A549 (cell line): ENCODE data around the gene WDR35. TPM values are rescaled to one million over a fixed set of nuclear protein-coding genes. Genes with fewer than 3 reads are reported as not detected.

Experiments used
- ATAC-seq, 2 experiments: fragments of 200-7000 bp in 1 of 2; fragments of >200 bp in 1 of 2; cut with Nextera tagmentation in 1 of 2; cut with Tn5 transposase in 1 of 2; 3 replicates each; pipeline versions ENCODE4 v1.8.0 to v1.9.1; 2018 to 2020; ENCODE audit warnings: mild to moderate bottlenecking in 1 of 2, moderate library complexity in 1 of 2
- CTCF ChIA-PET: fragments of 300-600 bp; sonication (Branson Sonifier 250); formaldehyde crosslinking; extraction: SDS; loops from one replicate; lab custom pipeline; 2021; ENCODE audit warnings: antibody characterized with exemption, inconsistent platforms; lab: Yijun Ruan, JAX
- POLR2A ChIA-PET: fragments of 350-600 bp; formaldehyde crosslinking; extraction: SDS; loops from one replicate; lab custom pipeline; 2021; ENCODE audit warnings: antibody characterized with exemption, inconsistent platforms; lab: Yijun Ruan, JAX
- DNase-seq, 2 experiments: peaks; one replicate each; pipeline versions ENCODE4 v3.0.0 to v3.0.0-alpha.2; 2011 to 2016; ENCODE audit warnings: low read depth in 1 of 2, low spot score in 1 of 2
- FAIRE-seq: peaks from 2 replicates; lab custom pipeline; 2011; peaks lifted over from hg19 to GRCh38; lab: Jason Lieb, UNC
- H3K27ac ChIP-seq, 2 experiments: fragments of >200 bp; sonication (Bioruptor Twin); formaldehyde crosslinking; 3 replicates each; pipeline ENCODE4 v1.5.1; 2016 to 2017
- H3K4me1 ChIP-seq: fragments of >200 bp; sonication (Bioruptor Twin); formaldehyde crosslinking; 3 replicates; pipeline ENCODE4 v1.6.1; 2016
- H3K4me2 ChIP-seq: fragments of >200 bp; sonication (Bioruptor Twin); formaldehyde crosslinking; 3 replicates; pipeline ENCODE4 v1.6.1; 2016
- H3K4me3 ChIP-seq: fragments of >200 bp; sonication (Bioruptor Twin); formaldehyde crosslinking; 3 replicates; pipeline ENCODE4 v1.5.1; 2016
- H3K9me3 ChIP-seq: fragments of >200 bp; sonication (Bioruptor Twin); formaldehyde crosslinking; 3 replicates; pipeline ENCODE4 v1.6.1; 2016
- BHLHE40 ChIP-seq: IDR thresholded peaks from 2 replicates; pipeline ENCODE4 v1.6.1; 2012; ENCODE audit warnings: low read depth, low read length, inconsistent platforms
- CBX2 ChIP-seq: fragments of 200-600 bp; sonication (generic); IDR thresholded peaks from 2 replicates; pipeline ENCODE4 v1.6.1; 2016; ENCODE audit warnings: low read depth, mild to moderate bottlenecking, borderline replicate concordance
- EP300 ChIP-seq, 2 experiments: fragments of >200 bp; sonication (Bioruptor Twin); formaldehyde crosslinking; IDR thresholded peaks; 2 replicates in 1 of 2; 3 replicates in 1 of 2; pipeline ENCODE4 v1.6.1; 2016 to 2017
- FOSB ChIP-seq: fragments of 250-450 bp; sonication (Bioruptor Pico); IDR thresholded peaks from 2 replicates; pipeline ENCODE4 v1.5.0; 2020; ENCODE audit warnings: mild to moderate bottlenecking, moderate library complexity
- GATA3 ChIP-seq: IDR thresholded peaks from 2 replicates; pipeline ENCODE4 v1.6.1; 2012; ENCODE audit warnings: borderline replicate concordance
- HOXA7 ChIP-seq: fragments of 250-450 bp; sonication (Bioruptor Pico); IDR thresholded peaks from 2 replicates; pipeline ENCODE4 v1.5.0; 2020; ENCODE audit warnings: mild to moderate bottlenecking, moderate library complexity
- HOXB13 ChIP-seq: fragments of 250-450 bp; sonication (Bioruptor Pico); IDR thresholded peaks from 2 replicates; pipeline ENCODE4 v1.5.0; 2020; ENCODE audit warnings: low read depth, mild to moderate bottlenecking, moderate library complexity
- HOXB5 ChIP-seq: fragments of 250-450 bp; sonication (Bioruptor Pico); IDR thresholded peaks from 2 replicates; pipeline ENCODE4 v1.5.0; 2020; ENCODE audit warnings: mild to moderate bottlenecking, moderate library complexity
- JUNB ChIP-seq: fragments of >200 bp; sonication (Bioruptor Twin); formaldehyde crosslinking; IDR thresholded peaks from 2 replicates; pipeline ENCODE4 v1.6.1; 2016
- KDM1A ChIP-seq: fragments of 200-600 bp; sonication (generic); IDR thresholded peaks from 2 replicates; pipeline ENCODE4 v1.6.1; 2016; ENCODE audit warnings: low read depth, mild to moderate bottlenecking
- KDM5A ChIP-seq: fragments of 200-600 bp; sonication (generic); IDR thresholded peaks from 2 replicates; pipeline ENCODE4 v1.6.1; 2016; ENCODE audit warnings: antibody characterized with exemption, mild to moderate bottlenecking
- MYC ChIP-seq: IDR thresholded peaks from 2 replicates; pipeline ENCODE4 v1.6.1; 2012; ENCODE audit warnings: mild to moderate bottlenecking, inconsistent platforms, low read length, improper control_type of control experiment, borderline replicate concordance
- NFE2L2 ChIP-seq: fragments of 150-350 bp; conservative IDR thresholded peaks from 2 replicates; pipeline ENCODE4 v1.6.1; 2014; ENCODE audit warnings: low read length
- RFX5 ChIP-seq: fragments of 450-650 bp; IDR thresholded peaks from 2 replicates; pipeline ENCODE4 v1.7.1; 2014; ENCODE audit warnings: antibody characterized with exemption, mild to moderate bottlenecking, moderate library complexity
- RNF2 ChIP-seq: fragments of 200-600 bp; sonication (generic); IDR thresholded peaks from 2 replicates; pipeline ENCODE4 v1.6.1; 2016; ENCODE audit warnings: low read depth, mild to moderate bottlenecking, antibody characterized with exemption, moderate library complexity, borderline replicate concordance
- TFCP2L1 ChIP-seq: fragments of 250-450 bp; sonication (Bioruptor Pico); IDR thresholded peaks from 2 replicates; pipeline ENCODE4 v1.5.0; 2021; ENCODE audit warnings: mild to moderate bottlenecking
- ZC3H11A ChIP-seq: fragments of 450-650 bp; IDR thresholded peaks from 2 replicates; pipeline ENCODE4 v1.6.1; 2014; ENCODE audit warnings: antibody characterized with exemption, mild to moderate bottlenecking
- ZFP36 ChIP-seq: fragments of 450-650 bp; IDR thresholded peaks from 2 replicates; pipeline ENCODE4 v1.6.1; 2014; ENCODE audit warnings: borderline replicate concordance; ENCODE audit not compliant: partially characterized antibody
- ZSCAN20 ChIP-seq: fragments of 250-450 bp; sonication (Bioruptor Pico); IDR thresholded peaks from 2 replicates; pipeline ENCODE4 v1.8.0; 2022; ENCODE audit warnings: mild to moderate bottlenecking, moderate library complexity
- WGBS: methylation state at CpG from one replicate; pipeline ENCODE4 v1.1.6; 2017; ENCODE audit errors: missing lambda C conversion rate; 5-methylcytosine and 5-hydroxymethylcytosine counted together
- polyA plus RNA-seq, 4 experiments: library from polyadenylated mRNA; depleted of rRNA in 3 of 4; stranded (reverse); fragments of >200 nt; fragmentation: RNase III in 1 of 4; extraction: RNeasy Plus Mini Kit Qiagen cat#74134 plus additional on column Dnase treatment in 1 of 4; gene quantifications; 2 replicates in 3 of 4; 3 replicates in 1 of 4; pipeline ENCODE4 v1.2.3, GENCODE V29; 2011 to 2017
- TF ChIP-seq, protein P1 (sequence below): IDR thresholded peaks from 2 replicates; pipeline ENCODE4 v1.6.1; 2012
- TF ChIP-seq, protein P2 (sequence below): fragments of 250-450 bp; sonication (Bioruptor Pico); IDR thresholded peaks from 2 replicates; pipeline ENCODE4 v1.5.0; 2020; ENCODE audit warnings: low read depth, mild to moderate bottlenecking, moderate library complexity

The WDR35 gene
- polyA plus RNA-seq, 2 of the 4 experiments (the other 2 are of a cell fraction) = 12.1 to 28.5 TPM

DNA sequence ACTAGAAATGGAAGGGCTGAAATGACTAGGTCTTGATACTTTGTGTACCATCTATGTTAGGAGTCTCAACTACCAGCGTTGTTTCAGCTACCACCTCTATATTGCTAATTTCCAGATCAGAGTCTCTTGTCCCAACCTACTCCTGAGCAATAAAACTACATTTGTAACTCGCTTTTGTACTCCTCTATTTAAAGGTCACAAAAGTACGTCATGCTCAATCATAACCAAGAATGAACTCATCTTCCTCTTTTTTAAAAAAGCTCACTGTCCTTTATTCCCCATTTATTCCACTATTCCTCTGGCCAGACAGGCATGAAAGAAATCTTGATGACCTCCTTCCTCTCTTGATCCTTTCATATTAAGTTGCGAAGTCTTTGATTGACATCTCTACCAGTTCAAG is 33.8 kb upstream of the WDR35 start:
- Histone ChIP-seq H3K4me1 (peaks cover 13% of the 10 kb centered on the region), H3K4me3 (no peak overlapping the region), H3K27ac (no peak overlapping the region), H3K4me2 (no peak overlapping the region), H3K9me3 (peaks cover 20% of the 10 kb centered on the region)
- ATAC-seq (no peak), DNase-seq (no peak), FAIRE-seq (no peak)
- CTCF ChIA-PET = interaction anchor here (0.8 to 3.9 kb wide), 6 partner anchors 9 to 199 kb away, joined by 3 to 23 read pairs (median 4); partner anchors contain the start of gene LAPTM4A
- POLR2A ChIA-PET = interaction anchor here (1.8 kb wide), 1 partner anchor 28 kb away, joined by 5 read pairs; the partner anchor contains the start of gene LAPTM4A
- no peak for TF ChIP-seq HOXB13 (CRISPR knock-in tag)
- no peak for TF ChIP-seq GATA3
- no peak for TF ChIP-seq RNF2
- TF ChIP-seq BHLHE40 = no peak
- WGBS = 89% methylated on average over 4 of the region's 4 CpGs

DNA sequence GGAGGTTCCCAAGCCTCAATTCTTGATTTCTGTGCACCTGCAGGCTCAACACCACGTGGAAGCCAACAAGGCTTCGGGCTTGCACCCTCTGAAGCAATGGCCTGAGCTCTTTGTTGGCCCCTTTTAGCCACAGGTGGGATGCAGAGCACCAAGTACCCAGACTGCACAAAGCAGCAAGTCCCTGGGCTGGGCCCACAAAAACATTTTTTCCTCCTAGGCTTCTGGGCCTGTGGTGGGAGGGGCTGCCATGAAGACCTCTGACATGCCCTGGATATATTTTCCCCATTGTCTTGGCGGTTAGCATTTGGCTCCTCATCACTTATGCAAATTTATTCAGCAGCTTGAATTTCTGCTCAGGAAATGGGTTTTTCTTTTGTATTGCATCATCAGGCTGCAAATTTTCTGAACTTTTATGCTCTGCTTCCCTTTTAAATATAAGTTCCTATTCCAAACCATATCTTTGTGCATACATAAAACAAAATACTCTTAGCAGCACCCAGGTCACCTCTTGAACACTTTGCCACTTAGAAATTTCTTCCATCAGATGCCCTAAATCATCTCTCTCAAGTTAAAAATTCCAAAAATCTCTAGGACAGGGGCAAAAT is 31.6 kb upstream of the WDR35 start:
- TF ChIP-seq ZFP36 = peak; percentile 66
- no peak for TF ChIP-seq KDM5A
- Histone ChIP-seq H3K4me1 (no peaks in the 10 kb centered on the region), H3K4me3 (no peak overlapping the region), H3K27ac (no peak overlapping the region), H3K4me2 (no peak overlapping the region), H3K9me3 (peaks cover 17% of the 10 kb centered on the region)
- 26% methylated on average over 3 of the region's 3 CpGs for WGBS
- ChIA-PET CTCF (interaction anchor here (0.7 to 1.3 kb wide), 5 partner anchors 22 to 82 kb away, joined by 3 to 5 read pairs (median 3); no protein-coding TSS in a partner anchor), POLR2A (no interaction called here)
- DNase-seq (no peak), FAIRE-seq (no peak), ATAC-seq (no peak)

DNA sequence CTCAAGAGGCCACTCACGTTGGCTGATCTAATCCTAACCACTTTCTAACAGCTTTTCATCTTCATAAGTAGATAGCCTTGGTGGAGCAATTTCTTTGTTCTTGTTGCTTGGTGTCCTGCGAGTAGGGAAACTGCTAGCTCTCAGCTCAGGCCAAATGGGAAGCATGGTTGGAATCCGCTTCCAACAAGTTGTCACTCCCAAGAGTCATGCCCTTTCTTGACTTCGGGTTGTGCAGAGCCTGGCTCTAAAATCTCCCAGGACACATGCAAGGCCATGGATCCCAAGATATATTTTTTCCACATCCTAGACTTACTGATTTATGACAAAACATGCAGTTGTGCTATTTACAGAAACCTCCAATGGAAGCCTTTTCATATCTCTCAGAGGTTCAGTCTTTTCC is 29.8 kb upstream of the WDR35 start:
- no peak overlapping the region for H3K4me2 ChIP-seq
- WGBS = 86% methylated on average over 4 of the region's 4 CpGs
- no peak for TF ChIP-seq CBX2
- no peak for TF ChIP-seq ZC3H11A
- TF ChIP-seq MYC = no peak
- TF ChIP-seq BHLHE40 = no peak
- no peak for TF ChIP-seq JUNB
- TF ChIP-seq FOSB (CRISPR knock-in tag) = no peak
- no peak for TF ChIP-seq EP300 (IDR thresholded peaks at IDR 0.05)
- TF ChIP-seq TFCP2L1 (CRISPR knock-in tag) = no peak
- TF ChIP-seq ZSCAN20 (CRISPR knock-in tag) = no peak
- TF ChIP-seq KDM1A = no peak
- TF ChIP-seq, protein P1, sequence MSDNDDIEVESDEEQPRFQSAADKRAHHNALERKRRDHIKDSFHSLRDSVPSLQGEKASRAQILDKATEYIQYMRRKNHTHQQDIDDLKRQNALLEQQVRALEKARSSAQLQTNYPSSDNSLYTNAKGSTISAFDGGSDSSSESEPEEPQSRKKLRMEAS = no peak
- TF ChIP-seq HOXA7 = no peak
- no peak for TF ChIP-seq HOXB5 (CRISPR knock-in tag)
- TF ChIP-seq, protein P2, sequence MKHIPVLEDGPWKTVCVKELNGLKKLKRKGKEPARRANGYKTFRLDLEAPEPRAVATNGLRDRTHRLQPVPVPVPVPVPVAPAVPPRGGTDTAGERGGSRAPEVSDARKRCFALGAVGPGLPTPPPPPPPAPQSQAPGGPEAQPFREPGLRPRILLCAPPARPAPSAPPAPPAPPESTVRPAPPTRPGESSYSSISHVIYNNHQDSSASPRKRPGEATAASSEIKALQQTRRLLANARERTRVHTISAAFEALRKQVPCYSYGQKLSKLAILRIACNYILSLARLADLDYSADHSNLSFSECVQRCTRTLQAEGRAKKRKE (CRISPR knock-in tag) = no peak
- no peak for TF ChIP-seq RFX5
- no peak for TF ChIP-seq NFE2L2
- TF ChIP-seq, all 56 proteins: peak for 0

More for the DNA sequence above, 29.8 kb upstream of the WDR35 start:
- DNase-seq (no peak), ATAC-seq (no peak), FAIRE-seq (no peak)
- Histone ChIP-seq H3K9me3 (peaks cover 19% of the 10 kb centered on the region), H3K4me3 (no peak overlapping the region), H3K27ac (no peak overlapping the region), H3K4me1 (no peaks in the 10 kb centered on the region)
- ChIA-PET POLR2A (no interaction called here), CTCF (interaction anchor here (1.1 to 1.9 kb wide), 3 partner anchors 14 to 75 kb away, joined by 3 to 5 read pairs (median 4); no protein-coding TSS in a partner anchor)
